CD4-positive, alpha-beta T cell (primary cell): ENCODE results near the gene CDKAL1. TPM values are rescaled to one million over a fixed set of nuclear protein-coding genes. Genes with fewer than 3 reads are reported as not detected.

Source experiments
- ATAC-seq: fragments of 200-7000 bp; cut with Tn5 transposase; one replicate; pipeline ENCODE4 v1.10.0; 2022; ENCODE audit warnings: mild to moderate bottlenecking; ENCODE audit not compliant: poor library complexity
- CTCF ChIA-PET: fragments of 350-600 bp; sonication (Branson Sonifier 250); formaldehyde crosslinking; loops from one replicate; lab custom pipeline; 2021; ENCODE audit warnings: antibody characterized with exemption, inconsistent platforms; lab: Charles Lee
- POLR2A ChIA-PET: fragments of 350-600 bp; sonication (Branson Sonifier 250); formaldehyde crosslinking; loops from one replicate; lab custom pipeline; 2021; ENCODE audit warnings: antibody characterized with exemption, inconsistent platforms; lab: Charles Lee
- DNase-seq, 14 experiments: peaks; one replicate each; pipeline ENCODE4 v3.0.0-alpha.2; 2013 to 2020; ENCODE audit warnings: mixed read lengths in 2 of 14
- H3K27ac ChIP-seq, 2 donors: one replicate each; pipeline versions ENCODE4 v1.5.1 to v1.7.0; 2013; ENCODE audit warnings: low read length in 2 of 2, low read depth in 1 of 2, mild to moderate bottlenecking in 1 of 2
- H3K27me3 ChIP-seq, 2 experiments: 1 replicate in 1 of 2; 2 replicates in 1 of 2; pipeline versions ENCODE4 v1.6.1 to v1.7.0; 2013; ENCODE audit warnings: low read length in 2 of 2, control low read depth in 1 of 2, mild to moderate bottlenecking in 1 of 2, moderate library complexity in 1 of 2; ENCODE audit not compliant: insufficient read depth in 2 of 2, control insufficient read depth in 1 of 2
- H3K36me3 ChIP-seq: one replicate; pipeline ENCODE4 v1.6.1; 2013; ENCODE audit warnings: low read length, control low read depth; ENCODE audit not compliant: insufficient read depth
- H3K4me1 ChIP-seq: one replicate; pipeline ENCODE4 v1.6.1; 2013; ENCODE audit warnings: low read length, control low read depth; ENCODE audit not compliant: insufficient read depth
- H3K4me3 ChIP-seq: one replicate; pipeline ENCODE4 v1.5.1; 2013; ENCODE audit warnings: mild to moderate bottlenecking, low read length, moderate library complexity
- H3K9me3 ChIP-seq, 2 experiments: 1 replicate in 1 of 2; 2 replicates in 1 of 2; pipeline versions ENCODE4 v1.6.1 to v1.7.0; 2013; ENCODE audit warnings: low read length in 2 of 2, mild to moderate bottlenecking in 2 of 2, control low read depth in 1 of 2, moderate library complexity in 1 of 2; ENCODE audit not compliant: control insufficient read depth in 1 of 2, insufficient read depth in 1 of 2
- H3K27ac Mint-ChIP-seq: one replicate; pipeline ENCODE4 v1.8.0; 2020; ENCODE audit warnings: mixed read lengths
- H3K27me3 Mint-ChIP-seq: one replicate; pipeline ENCODE4 v1.8.0; 2021; ENCODE audit warnings: mixed read lengths
- H3K36me3 Mint-ChIP-seq: one replicate; pipeline ENCODE4 v1.8.0; 2021; ENCODE audit warnings: low read depth, mixed read lengths
- H3K4me1 Mint-ChIP-seq: one replicate; pipeline ENCODE4 v1.8.0; 2021; ENCODE audit warnings: low read depth, mixed read lengths
- H3K4me3 Mint-ChIP-seq: one replicate; pipeline ENCODE4 v1.8.0; 2020; ENCODE audit warnings: mild to moderate bottlenecking, mixed read lengths
- H3K9me3 Mint-ChIP-seq: one replicate; pipeline ENCODE4 v1.8.0; 2020; ENCODE audit warnings: mixed read lengths
- CTCF ChIP-seq: fragments of 200-600 bp; IDR thresholded peaks from one replicate; pipeline ENCODE4 v1.8.0; 2022; ENCODE audit warnings: antibody characterized with exemption, mild to moderate bottlenecking
- intact Hi-C, 2 experiments: fragments of 100-400 bp; cut with DNase I in 1 of 2; cut with micrococcal nuclease in 1 of 2; formaldehyde crosslinking; loops; one replicate each; pipeline versions ENCODE4 v1.15.1 to v1.9.0; 2023 to 2025; cut with DNase I, micrococcal nuclease
- total RNA-seq, 174 experiments: library from RNA in 2 of 174; stranded (reverse) in 2 of 174; gene quantifications; one replicate each; pipeline ENCODE4 v1.2.3 and lab custom pipeline; 2021 to 2026

Gene CDKAL1
- total RNA-seq, 2 experiments from 2014 or later, result 21.3 to 23.9 TPM

- no peaks in the 10 kb centered on the region for H3K36me3 ChIP-seq
- no peak for ATAC-seq
- DNase-seq, result no peak
- H3K27ac ChIP-seq, result no peak overlapping the region
- no peak overlapping the region for H3K4me3 Mint-ChIP-seq
- intact Hi-C loops, result no loop called here
- H3K27ac Mint-ChIP-seq, result no peak overlapping the region
- H3K27me3 Mint-ChIP-seq, result no peaks in the 10 kb centered on the region
- H3K9me3 Mint-ChIP-seq, result peaks cover 4% of the 10 kb centered on the region
- no peaks in the 10 kb centered on the region for H3K27me3 ChIP-seq
- no peak for TF ChIP-seq CTCF
- CTCF ChIA-PET, result no interaction called here
- H3K9me3 ChIP-seq, result no peaks in the 10 kb centered on the region
- POLR2A ChIA-PET, result no interaction called here
- H3K4me3 ChIP-seq, result no peak overlapping the region
- peaks cover 51% of the 10 kb centered on the region for H3K36me3 Mint-ChIP-seq
- peaks cover 27% of the 10 kb centered on the region for H3K4me1 Mint-ChIP-seq
- H3K4me1 ChIP-seq, result no peaks in the 10 kb centered on the region
These were observed 85.8 kb downstream of the CDKAL1 start for GRCh38 chr6:20620043-20620442.

- Mint-ChIP-seq H3K36me3 (peaks cover 37% of the 10 kb centered on the region), H3K27ac (no peak overlapping the region), H3K4me3 (no peak overlapping the region), H3K4me1 (peaks cover 50% of the 10 kb centered on the region), H3K27me3 (no peaks in the 10 kb centered on the region), H3K9me3 (no peaks in the 10 kb centered on the region)
- ChIA-PET POLR2A (no interaction called here), CTCF (no interaction called here)
- Histone ChIP-seq H3K9me3 (no peaks in the 10 kb centered on the region), H3K36me3 (no peaks in the 10 kb centered on the region), H3K27me3 (no peaks in the 10 kb centered on the region), H3K4me1 (no peaks in the 10 kb centered on the region), H3K4me3 (no peak overlapping the region), H3K27ac (no peak overlapping the region)
- DNase-seq (no peak), ATAC-seq (no peak)
- no peak for TF ChIP-seq CTCF
- intact Hi-C loops, result no loop called here
These were observed 89.5 kb downstream of the CDKAL1 start for GRCh38 chr6:20623761-20624160.

GRCh38 chr6:20626165-20626564 lies 91.9 kb downstream of the CDKAL1 start:
- Mint-ChIP-seq H3K27me3 (no peaks in the 10 kb centered on the region), H3K9me3 (no peaks in the 10 kb centered on the region), H3K36me3 (peaks cover 21% of the 10 kb centered on the region), H3K27ac (no peak overlapping the region), H3K4me1 (peaks cover 61% of the 10 kb centered on the region), H3K4me3 (no peak overlapping the region)
- no peaks in the 10 kb centered on the region for H3K36me3 ChIP-seq
- no peak overlapping the region for H3K27ac ChIP-seq
- no peaks in the 10 kb centered on the region for H3K27me3 ChIP-seq
- no peaks in the 10 kb centered on the region for H3K4me1 ChIP-seq
- H3K9me3 ChIP-seq, result no peaks in the 10 kb centered on the region
- DNase-seq (no peak), ATAC-seq (no peak)
- no peak for TF ChIP-seq CTCF
- POLR2A ChIA-PET, result no interaction called here
- no peak overlapping the region for H3K4me3 ChIP-seq
- intact Hi-C loops, result no loop called here
- CTCF ChIA-PET, result no interaction called here
